GM06990 (cell line): ENCODE data around the gene TMEM17.

ENCODE experiments used
- DNase-seq: peaks from one replicate; pipeline ENCODE4 v3.0.0-alpha.2; 2011; ENCODE audit not compliant: insufficient read length; ENCODE audit errors: extremely low read depth
- H3K27me3 ChIP-seq: replicated peaks from 2 replicates; pipeline ENCODE4 v1.6.0; 2011; ENCODE audit warnings: low read length; ENCODE audit not compliant: control insufficient read depth, insufficient read depth
- H3K36me3 ChIP-seq: 2 replicates; pipeline ENCODE4 v1.5.1; 2011; ENCODE audit warnings: low read length; ENCODE audit not compliant: control insufficient read depth, insufficient read depth
- H3K4me3 ChIP-seq: replicated peaks from 2 replicates; pipeline ENCODE4 v1.5.1; 2011; ENCODE audit warnings: low read depth, mild to moderate bottlenecking, control low read depth, low read length
- CTCF ChIP-seq: IDR thresholded peaks from 2 replicates; pipeline ENCODE4 v1.5.1; 2011; ENCODE audit warnings: low read length, control low read depth, mild to moderate bottlenecking, inconsistent platforms; ENCODE audit not compliant: insufficient read depth, poor library complexity, severe bottlenecking

TMEM17 gene

GRCh38 chr2:62504657-62505056 is 1.3 kb downstream of the TMEM17 start:
- H3K36me3 ChIP-seq = no peaks in the 10 kb centered on the region
- no peak for DNase-seq
- no peak overlapping the region for H3K4me3 ChIP-seq
- no peak for TF ChIP-seq CTCF
- H3K27me3 ChIP-seq = no peaks in the 10 kb centered on the region

GRCh38 chr2:62501794-62502500 is 4.0 kb downstream of the TMEM17 start:
- DNase-seq = no peak
- no peaks in the 10 kb centered on the region for H3K27me3 ChIP-seq
- no peak overlapping the region for H3K4me3 ChIP-seq
- no peak for TF ChIP-seq CTCF
- no peaks in the 10 kb centered on the region for H3K36me3 ChIP-seq

- H3K4me3 ChIP-seq = no peak overlapping the region
- no peak for DNase-seq
- TF ChIP-seq CTCF = no peak
- H3K27me3 ChIP-seq = no peaks in the 10 kb centered on the region
- H3K36me3 ChIP-seq = no peaks in the 10 kb centered on the region
Measured at GRCh38 chr2:62501069-62501468, 4.9 kb downstream of the TMEM17 start.

GRCh38 chr2:62499430-62500060 is 6.5 kb downstream of the TMEM17 start:
- Histone ChIP-seq H3K4me3 (no peak overlapping the region), H3K36me3 (no peaks in the 10 kb centered on the region), H3K27me3 (no peaks in the 10 kb centered on the region)
- no peak for DNase-seq
- TF ChIP-seq CTCF = no peak

- Histone ChIP-seq H3K27me3 (no peaks in the 10 kb centered on the region), H3K4me3 (no peak overlapping the region), H3K36me3 (no peaks in the 10 kb centered on the region)
- no peak for DNase-seq
- no peak for TF ChIP-seq CTCF
Measured at GRCh38 chr2:62498739-62499138, 7.3 kb downstream of the TMEM17 start.
